Measurements from ENCODE around the gene TMEM97.

Gene TMEM97

GRCh38 chr17:28368915-28369683 lies 50.1 kb downstream of the TMEM97 start:
- Histone ChIP-seq H4K8ac (ENCODE audit: low read depth, low read length) (no peak overlapping the region), H3K9ac (ENCODE audit: low read length) (no peak overlapping the region), H2BK15ac (replicated peaks; ENCODE audit: low read depth) (no peak overlapping the region), H3K18ac (ENCODE audit: low read length) (no peak overlapping the region), H3K79me2 (ENCODE audit: control insufficient read depth, insufficient read depth, low read length) (no peaks in the 10 kb centered on the region), H3K4me3 (ENCODE audit: low read length) (no peak overlapping the region), H3K27ac (ENCODE audit: low read depth, low read length) (no peak overlapping the region), H3K4ac (ENCODE audit: low read depth, low read length) (no peak overlapping the region), H4K5ac (ENCODE audit: low read length) (no peak overlapping the region), H3K23ac (ENCODE audit: low read length) (no peak overlapping the region), H3K27me3 (ENCODE audit: insufficient read depth, low read length, poor library complexity) (peaks cover 12% of the 10 kb centered on the region), H3K79me1 (ENCODE audit: low read length) (no peaks in the 10 kb centered on the region), H3K36me3 (ENCODE audit: control insufficient read depth, insufficient read depth, low read length) (no peaks in the 10 kb centered on the region), H3K4me1 (ENCODE audit: control insufficient read depth, low read depth, low read length) (peaks cover 4% of the 10 kb centered on the region), H2BK5ac (ENCODE audit: low read length) (no peak overlapping the region), H2BK120ac (ENCODE audit: low read depth, low read length) (no peak overlapping the region), H3K4me2 (ENCODE audit: low read length) (no peak overlapping the region), H2AK5ac (ENCODE audit: low read length) (no peak overlapping the region), H3K56ac (ENCODE audit: low read length) (no peak overlapping the region)
- no peak for DNase-seq
- WGBS (ENCODE audit: extremely low coverage, insufficient coverage, low lambda C conversion rate), result no CpG with 5 or more reads among the region's 23 CpGs

GRCh38 chr17:28369684-28370034 lies 50.7 kb downstream of the TMEM97 start:
- DNase-seq, result no peak
- Histone ChIP-seq H3K23ac (ENCODE audit: low read length) (no peak overlapping the region), H3K79me2 (ENCODE audit: control insufficient read depth, insufficient read depth, low read length) (no peaks in the 10 kb centered on the region), H2BK120ac (ENCODE audit: low read depth, low read length) (no peak overlapping the region), H3K4me3 (ENCODE audit: low read length) (no peak overlapping the region), H2AK5ac (ENCODE audit: low read length) (no peak overlapping the region), H3K18ac (ENCODE audit: low read length) (no peak overlapping the region), H3K4me2 (ENCODE audit: low read length) (no peak overlapping the region), H2BK5ac (ENCODE audit: low read length) (no peak overlapping the region), H3K36me3 (ENCODE audit: control insufficient read depth, insufficient read depth, low read length) (no peaks in the 10 kb centered on the region), H2BK15ac (replicated peaks; ENCODE audit: low read depth) (no peak overlapping the region), H3K27ac (ENCODE audit: low read depth, low read length) (no peak overlapping the region), H3K27me3 (ENCODE audit: insufficient read depth, low read length, poor library complexity) (peaks cover 12% of the 10 kb centered on the region), H3K79me1 (ENCODE audit: low read length) (no peaks in the 10 kb centered on the region), H4K5ac (ENCODE audit: low read length) (no peak overlapping the region), H3K4ac (ENCODE audit: low read depth, low read length) (no peak overlapping the region), H3K9ac (ENCODE audit: low read length) (no peak overlapping the region), H3K56ac (ENCODE audit: low read length) (peak overlapping the region; percentile 49), H4K8ac (ENCODE audit: low read depth, low read length) (no peak overlapping the region), H3K4me1 (ENCODE audit: control insufficient read depth, low read depth, low read length) (peaks cover 4% of the 10 kb centered on the region)
- no CpG with 5 or more reads among the region's 10 CpGs for WGBS (ENCODE audit: extremely low coverage, insufficient coverage, low lambda C conversion rate)

DNA sequence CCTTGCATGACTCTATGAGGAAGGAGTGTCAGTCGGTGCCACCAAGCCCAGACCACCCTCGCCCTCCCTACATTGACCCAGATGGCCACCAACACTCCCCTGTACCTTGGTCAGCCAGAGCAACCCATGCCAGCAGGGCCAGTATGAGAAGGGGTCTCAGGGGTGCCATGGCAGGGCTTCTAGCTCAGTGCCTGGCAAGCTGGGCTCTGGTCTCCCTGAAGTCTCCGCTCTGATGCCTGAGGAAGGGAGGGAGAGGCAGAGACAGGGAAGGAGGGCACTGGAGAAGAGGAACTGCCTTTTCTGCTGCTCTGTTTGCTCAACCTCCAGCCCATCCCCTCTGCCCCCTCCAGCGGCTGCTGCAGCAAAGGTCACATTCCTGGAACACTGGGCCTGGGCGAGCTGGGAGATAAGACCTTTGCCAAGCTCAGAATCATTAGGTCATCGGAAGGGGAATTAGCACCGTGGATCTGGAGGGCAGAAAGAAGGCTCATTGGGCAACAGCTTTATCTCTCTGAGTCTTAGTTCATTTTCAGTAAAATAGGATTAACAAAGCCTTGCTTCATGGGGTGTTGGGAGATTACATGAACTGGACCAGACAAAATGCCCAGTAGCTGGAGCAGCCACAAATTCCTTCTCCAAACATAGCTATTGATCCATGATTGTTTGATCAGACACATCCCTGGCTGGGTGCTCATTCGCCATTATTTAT lies 51.2 kb downstream of the TMEM97 start, which contains the start of gene VTN:
Gene VTN (minus strand): TSS at position 273 of the 709 bp plus-strand sequence. CDS start 104 bp downstream, at position 169.
- Histone ChIP-seq H3K56ac (ENCODE audit: low read length) (peak within 1 kb of the TSS; percentile 51), H2AK5ac (ENCODE audit: low read length) (no peak within 1 kb of the TSS), H2BK15ac (replicated peaks; ENCODE audit: low read depth) (no peak within 1 kb of the TSS), H3K79me2 (ENCODE audit: control insufficient read depth, insufficient read depth, low read length) (no peaks in the 10 kb centered on the region), H4K5ac (ENCODE audit: low read length) (no peak within 1 kb of the TSS), H4K8ac (ENCODE audit: low read depth, low read length) (no peak within 1 kb of the TSS), H3K4me2 (ENCODE audit: low read length) (peak within 1 kb of the TSS; percentile 32), H3K4ac (ENCODE audit: low read depth, low read length) (no peak within 1 kb of the TSS), H2BK120ac (ENCODE audit: low read depth, low read length) (no peak within 1 kb of the TSS), H3K36me3 (ENCODE audit: control insufficient read depth, insufficient read depth, low read length) (no peaks in the 10 kb centered on the region), H2BK5ac (ENCODE audit: low read length) (no peak within 1 kb of the TSS), H3K18ac (ENCODE audit: low read length) (no peak within 1 kb of the TSS), H3K27ac (ENCODE audit: low read depth, low read length) (no peak within 1 kb of the TSS), H3K4me1 (ENCODE audit: control insufficient read depth, low read depth, low read length) (peaks cover 4% of the 10 kb centered on the region), H3K9ac (ENCODE audit: low read length) (peak within 1 kb of the TSS; percentile 36), H3K4me3 (ENCODE audit: low read length) (no peak within 1 kb of the TSS), H3K79me1 (ENCODE audit: low read length) (no peaks in the 10 kb centered on the region), H3K27me3 (ENCODE audit: insufficient read depth, low read length, poor library complexity) (peaks cover 12% of the 10 kb centered on the region), H3K23ac (ENCODE audit: low read length) (no peak within 1 kb of the TSS)
- whole genome bisulfite sequencing (ENCODE audit: extremely low coverage, insufficient coverage, low lambda C conversion rate), result no CpG with 5 or more reads among the region's 8 CpGs
- peak; percentile 97 for DNase-seq

DNA sequence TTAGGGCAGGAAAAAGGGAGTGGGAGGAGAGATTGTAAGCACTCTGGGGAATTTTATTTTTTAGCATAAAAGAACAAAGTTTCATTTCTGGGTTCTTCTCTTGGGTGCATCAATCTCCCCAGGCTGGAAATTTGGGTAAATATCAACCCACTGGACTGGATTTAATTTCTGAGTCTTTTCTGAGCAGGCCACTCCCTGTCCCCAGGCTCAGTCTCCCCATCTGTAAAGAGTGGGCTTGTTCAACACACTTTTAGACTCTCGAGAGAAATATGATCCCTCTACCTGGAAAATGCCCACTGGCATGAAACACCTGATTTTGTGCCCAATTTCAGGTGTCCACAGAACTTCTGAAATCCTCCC lies 51.7 kb downstream of the TMEM97 start:
- H3K36me3 ChIP-seq (ENCODE audit: control insufficient read depth, insufficient read depth, low read length), result no peaks in the 10 kb centered on the region
- no peak overlapping the region for H3K4me3 ChIP-seq (ENCODE audit: low read length)
- H3K27ac ChIP-seq (ENCODE audit: low read depth, low read length), result no peak overlapping the region

DNA sequence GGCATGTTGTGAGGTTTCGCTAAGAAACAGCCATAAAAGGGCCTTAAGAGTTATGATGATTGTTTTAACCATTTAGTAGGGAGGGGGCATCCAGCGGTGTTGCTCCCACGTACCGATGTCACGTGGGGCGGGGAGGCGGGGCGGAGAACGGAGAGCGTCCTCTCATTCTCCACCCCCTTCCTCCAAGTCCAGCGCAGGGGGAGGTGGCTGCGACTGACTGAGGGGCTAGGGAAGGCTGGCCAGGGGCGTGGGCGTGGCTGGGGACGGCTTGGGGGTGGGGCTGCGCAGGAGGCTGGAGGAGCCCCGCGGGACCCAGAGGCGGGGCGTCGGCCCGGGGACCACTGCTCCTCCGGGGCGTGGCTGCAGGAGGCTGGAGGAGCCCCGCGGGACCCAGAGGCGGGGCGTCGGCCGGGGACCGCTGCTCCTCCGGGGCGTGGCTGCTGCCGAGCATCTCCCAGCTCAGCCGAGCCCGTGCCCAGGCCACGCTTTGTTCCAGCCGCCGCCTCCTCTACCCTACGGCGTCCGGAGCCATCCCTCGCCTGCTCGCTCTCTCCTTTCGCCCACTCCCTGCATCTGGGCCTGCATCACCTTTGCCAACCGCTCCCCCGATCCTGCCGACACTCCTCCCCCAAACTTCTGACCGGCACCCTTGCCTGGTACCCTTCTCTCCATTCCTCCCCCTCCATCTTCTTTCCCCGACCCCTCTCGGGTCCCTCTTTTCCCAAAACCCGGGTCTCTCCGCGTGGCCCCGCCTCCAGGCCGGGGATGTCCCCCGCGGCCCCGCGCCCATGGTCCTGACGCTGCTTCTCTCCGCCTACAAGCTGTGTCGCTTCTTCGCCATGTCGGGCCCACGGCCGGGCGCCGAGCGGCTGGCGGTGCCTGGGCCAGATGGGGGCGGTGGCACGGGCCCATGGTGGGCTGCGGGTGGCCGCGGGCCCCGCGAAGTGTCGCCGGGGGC lies 52.5 kb downstream of the TMEM97 start, which contains the start of gene SARM1:
Gene SARM1 (plus strand): TSS at position 450 of the 958 bp plus-strand sequence. CDS start 339 bp downstream, at position 789.
- no peak within 1 kb of the TSS for H4K5ac ChIP-seq (ENCODE audit: low read length)
- no peak within 1 kb of the TSS for H2AK5ac ChIP-seq (ENCODE audit: low read length)
- H3K79me2 ChIP-seq (ENCODE audit: control insufficient read depth, insufficient read depth, low read length), result no peaks in the 10 kb centered on the region
- no peak within 1 kb of the TSS for H2BK15ac ChIP-seq (replicated peaks; ENCODE audit: low read depth)
- H3K56ac ChIP-seq (ENCODE audit: low read length), result peak within 1 kb of the TSS; percentile 81
- H3K36me3 ChIP-seq (ENCODE audit: control insufficient read depth, insufficient read depth, low read length), result no peaks in the 10 kb centered on the region
- H3K4ac ChIP-seq (ENCODE audit: low read depth, low read length), result no peak within 1 kb of the TSS
- H3K27me3 ChIP-seq (ENCODE audit: insufficient read depth, low read length, poor library complexity), result peaks cover 12% of the 10 kb centered on the region
- WGBS (ENCODE audit: extremely low coverage, insufficient coverage, low lambda C conversion rate), result no CpG with 5 or more reads among the region's 80 CpGs
- peak within 1 kb of the TSS; percentile 46 for H3K9ac ChIP-seq (ENCODE audit: low read length)
- no peak within 1 kb of the TSS for H4K8ac ChIP-seq (ENCODE audit: low read depth, low read length)
- peaks cover 4% of the 10 kb centered on the region for H3K4me1 ChIP-seq (ENCODE audit: control insufficient read depth, low read depth, low read length)
- peak within 1 kb of the TSS; percentile 21 for H3K4me3 ChIP-seq (ENCODE audit: low read length)
- peak within 1 kb of the TSS; percentile 49 for H3K4me2 ChIP-seq (ENCODE audit: low read length)
- DNase-seq, result peak; percentile 98
- no peaks in the 10 kb centered on the region for H3K79me1 ChIP-seq (ENCODE audit: low read length)
- no peak within 1 kb of the TSS for H3K27ac ChIP-seq (ENCODE audit: low read depth, low read length)
- no peak within 1 kb of the TSS for H2BK5ac ChIP-seq (ENCODE audit: low read length)
- H3K18ac ChIP-seq (ENCODE audit: low read length), result no peak within 1 kb of the TSS
- no peak within 1 kb of the TSS for H2BK120ac ChIP-seq (ENCODE audit: low read depth, low read length)
- no peak within 1 kb of the TSS for H3K23ac ChIP-seq (ENCODE audit: low read length)

More for the DNA sequence above, 51.7 kb downstream of the TMEM97 start:
- Histone ChIP-seq H4K5ac (ENCODE audit: low read length) (no peak overlapping the region), H3K9ac (ENCODE audit: low read length) (peak overlapping the region; percentile 26), H3K56ac (ENCODE audit: low read length) (peak overlapping the region; percentile 51), H3K18ac (ENCODE audit: low read length) (no peak overlapping the region), H3K27me3 (ENCODE audit: insufficient read depth, low read length, poor library complexity) (peaks cover 12% of the 10 kb centered on the region), H3K4me1 (ENCODE audit: control insufficient read depth, low read depth, low read length) (peaks cover 4% of the 10 kb centered on the region), H2AK5ac (ENCODE audit: low read length) (no peak overlapping the region), H2BK15ac (replicated peaks; ENCODE audit: low read depth) (no peak overlapping the region), H4K8ac (ENCODE audit: low read depth, low read length) (no peak overlapping the region), H3K4me2 (ENCODE audit: low read length) (no peak overlapping the region), H3K23ac (ENCODE audit: low read length) (no peak overlapping the region), H2BK5ac (ENCODE audit: low read length) (no peak overlapping the region), H3K4ac (ENCODE audit: low read depth, low read length) (no peak overlapping the region), H2BK120ac (ENCODE audit: low read depth, low read length) (no peak overlapping the region), H3K79me2 (ENCODE audit: control insufficient read depth, insufficient read depth, low read length) (no peaks in the 10 kb centered on the region), H3K79me1 (ENCODE audit: low read length) (no peaks in the 10 kb centered on the region)
- WGBS (ENCODE audit: extremely low coverage, insufficient coverage, low lambda C conversion rate), result no CpG with 5 or more reads among the region's 1 CpG
- no peak for DNase-seq
